ENCODE measurements around the gene DLGAP5.

DLGAP5 gene

GRCh38 chr14:55126034-55126433 lies 65.4 kb downstream of the DLGAP5 start:
- no peaks in the 10 kb centered on the region for H3K9me2 ChIP-seq (replicated peaks; ENCODE audit: insufficient read depth, low read length)
- no peaks in the 10 kb centered on the region for H3K36me3 ChIP-seq (replicated peaks; ENCODE audit: insufficient read depth, low read length)
- H4K20me1 ChIP-seq (ENCODE audit: insufficient read depth, low read length) = no peaks in the 10 kb centered on the region
- no peak for DNase-seq
- H3F3A ChIP-seq (ENCODE audit: insufficient read depth, low read length) = no peaks in the 10 kb centered on the region
- no peak overlapping the region for H3K4me3 ChIP-seq (ENCODE audit: low read length)
- no peak overlapping the region for H3K27ac ChIP-seq (ENCODE audit: low read length)
- H3K4me2 ChIP-seq (ENCODE audit: low read depth, low read length) = no peak overlapping the region
- no peaks in the 10 kb centered on the region for H3K27me3 ChIP-seq (replicated peaks; ENCODE audit: insufficient read depth, low read length)
- no peak overlapping the region for H2AFZ ChIP-seq (ENCODE audit: low read length)
- H3K79me2 ChIP-seq (ENCODE audit: low read length) = no peaks in the 10 kb centered on the region
- H3K4me1 ChIP-seq (ENCODE audit: low read length) = no peaks in the 10 kb centered on the region
- no peak overlapping the region for H3K9ac ChIP-seq (ENCODE audit: low read length)
- no peaks in the 10 kb centered on the region for H3K9me3 ChIP-seq (replicated peaks; ENCODE audit: insufficient read depth, low read length)
- TF ChIP-seq EZH2 (optimal IDR thresholded peaks at IDR 0.05; ENCODE audit: low read depth, low read length) = no peak
- no peak for TF ChIP-seq EZH2phosphoT487 (IDR thresholded peaks at IDR 0.05; ENCODE audit: low read length)
- TF ChIP-seq CTCF (IDR thresholded peaks at IDR 0.05; ENCODE audit: low read length) = no peak

GRCh38 chr14:55125403-55125802 lies 66.0 kb downstream of the DLGAP5 start:
- DNase-seq = no peak
- no peak overlapping the region for H3K9ac ChIP-seq (ENCODE audit: low read length)
- no peaks in the 10 kb centered on the region for H3K4me1 ChIP-seq (ENCODE audit: low read length)
- no peak overlapping the region for H3K4me2 ChIP-seq (ENCODE audit: low read depth, low read length)
- no peaks in the 10 kb centered on the region for H3K27me3 ChIP-seq (replicated peaks; ENCODE audit: insufficient read depth, low read length)
- H3K9me2 ChIP-seq (replicated peaks; ENCODE audit: insufficient read depth, low read length) = no peaks in the 10 kb centered on the region
- no peaks in the 10 kb centered on the region for H3K36me3 ChIP-seq (replicated peaks; ENCODE audit: insufficient read depth, low read length)
- no peaks in the 10 kb centered on the region for H3K9me3 ChIP-seq (replicated peaks; ENCODE audit: insufficient read depth, low read length)
- H4K20me1 ChIP-seq (ENCODE audit: insufficient read depth, low read length) = no peaks in the 10 kb centered on the region
- H3K27ac ChIP-seq (ENCODE audit: low read length) = no peak overlapping the region
- TF ChIP-seq EZH2phosphoT487 (IDR thresholded peaks at IDR 0.05; ENCODE audit: low read length) (no peak), EZH2 (optimal IDR thresholded peaks at IDR 0.05; ENCODE audit: low read depth, low read length) (no peak), CTCF (IDR thresholded peaks at IDR 0.05; ENCODE audit: low read length) (no peak)
- no peaks in the 10 kb centered on the region for H3K79me2 ChIP-seq (ENCODE audit: low read length)
- H2AFZ ChIP-seq (ENCODE audit: low read length) = no peak overlapping the region
- no peak overlapping the region for H3K4me3 ChIP-seq (ENCODE audit: low read length)
- no peaks in the 10 kb centered on the region for H3F3A ChIP-seq (ENCODE audit: insufficient read depth, low read length)

GRCh38 chr14:55124774-55125386 lies 66.5 kb downstream of the DLGAP5 start:
- no peaks in the 10 kb centered on the region for H3K36me3 ChIP-seq (replicated peaks; ENCODE audit: insufficient read depth, low read length)
- H3K4me2 ChIP-seq (ENCODE audit: low read depth, low read length) = no peak overlapping the region
- no peaks in the 10 kb centered on the region for H3K79me2 ChIP-seq (ENCODE audit: low read length)
- H3K4me1 ChIP-seq (ENCODE audit: low read length) = no peaks in the 10 kb centered on the region
- no peaks in the 10 kb centered on the region for H3K9me2 ChIP-seq (replicated peaks; ENCODE audit: insufficient read depth, low read length)
- H3F3A ChIP-seq (ENCODE audit: insufficient read depth, low read length) = no peaks in the 10 kb centered on the region
- DNase-seq = no peak
- no peak overlapping the region for H3K9ac ChIP-seq (ENCODE audit: low read length)
- H2AFZ ChIP-seq (ENCODE audit: low read length) = no peak overlapping the region
- TF ChIP-seq EZH2phosphoT487 (IDR thresholded peaks at IDR 0.05; ENCODE audit: low read length) = no peak
- TF ChIP-seq EZH2 (optimal IDR thresholded peaks at IDR 0.05; ENCODE audit: low read depth, low read length) = no peak
- TF ChIP-seq CTCF (IDR thresholded peaks at IDR 0.05; ENCODE audit: low read length) = no peak
- no peak overlapping the region for H3K4me3 ChIP-seq (ENCODE audit: low read length)
- H3K27me3 ChIP-seq (replicated peaks; ENCODE audit: insufficient read depth, low read length) = no peaks in the 10 kb centered on the region
- no peaks in the 10 kb centered on the region for H3K9me3 ChIP-seq (replicated peaks; ENCODE audit: insufficient read depth, low read length)
- H4K20me1 ChIP-seq (ENCODE audit: insufficient read depth, low read length) = no peaks in the 10 kb centered on the region
- no peak overlapping the region for H3K27ac ChIP-seq (ENCODE audit: low read length)
